ENCODE results near the gene STK16. TPM values are rescaled to one million over a fixed set of nuclear protein-coding genes. Genes with fewer than 3 reads are reported as not detected.

Gene STK16
- total RNA-seq, 1 donor = 31.8 TPM

GRCh38 chr2:219290381-219291171 lies 45.3 kb downstream of the STK16 start:
- Histone ChIP-seq H3K9me3 (ENCODE audit: low read depth, low read length) (no peaks in the 10 kb centered on the region), H3K27ac (ENCODE audit: low read depth, low read length) (no peak overlapping the region), H3K4me2 (ENCODE audit: insufficient read depth, low read length) (peak overlapping the region; percentile 20), H3K4me1 (ENCODE audit: insufficient read depth, low read length) (peaks cover 26% of the 10 kb centered on the region), H2AFZ (ENCODE audit: low read length) (no peak overlapping the region), H4K20me1 (ENCODE audit: insufficient read depth, low read length) (no peaks in the 10 kb centered on the region), H3K79me2 (ENCODE audit: insufficient read depth, low read length) (no peaks in the 10 kb centered on the region), H3K36me3 (ENCODE audit: insufficient read depth, low read length) (no peaks in the 10 kb centered on the region), H3K27me3 (ENCODE audit: insufficient read depth, low read length) (no peaks in the 10 kb centered on the region), H3K4me3 (ENCODE audit: insufficient read depth, low read length) (no peak overlapping the region)
- DNase-seq (ENCODE audit: insufficient read length, low spot score, missing footprints) = no peak
- no peak for TF ChIP-seq CTCF (IDR thresholded peaks at IDR 0.05; ENCODE audit: extremely low read depth, low read depth, low read length)

DNA sequence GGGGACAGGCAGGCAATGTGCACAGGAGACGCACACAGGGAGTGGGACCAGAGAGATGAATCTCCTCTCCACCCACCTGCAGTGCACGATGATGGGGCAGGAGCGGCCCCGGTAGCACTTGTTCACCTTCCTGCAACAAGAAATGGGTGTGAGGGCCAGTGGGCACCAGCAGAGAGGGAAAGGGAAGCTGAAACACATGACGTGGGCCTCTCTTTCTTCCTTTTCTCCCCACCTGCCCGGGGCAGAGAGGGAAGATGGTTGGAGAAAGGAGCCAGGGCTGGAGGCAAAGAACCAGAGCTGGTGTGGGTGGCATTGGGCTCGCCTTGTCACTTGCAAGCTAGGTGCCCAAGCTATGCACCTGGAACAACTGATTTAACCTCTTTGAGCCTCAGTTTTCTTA lies 46.1 kb downstream of the STK16 start:
- Histone ChIP-seq H3K4me1 (ENCODE audit: insufficient read depth, low read length) (peaks cover 23% of the 10 kb centered on the region), H3K27me3 (ENCODE audit: insufficient read depth, low read length) (no peaks in the 10 kb centered on the region), H4K20me1 (ENCODE audit: insufficient read depth, low read length) (no peaks in the 10 kb centered on the region), H3K36me3 (ENCODE audit: insufficient read depth, low read length) (no peaks in the 10 kb centered on the region), H3K79me2 (ENCODE audit: insufficient read depth, low read length) (no peaks in the 10 kb centered on the region), H3K4me2 (ENCODE audit: insufficient read depth, low read length) (no peak overlapping the region), H3K9me3 (ENCODE audit: low read depth, low read length) (no peaks in the 10 kb centered on the region), H3K4me3 (ENCODE audit: insufficient read depth, low read length) (no peak overlapping the region), H3K27ac (ENCODE audit: low read depth, low read length) (no peak overlapping the region), H2AFZ (ENCODE audit: low read length) (no peak overlapping the region)
- TF ChIP-seq CTCF (IDR thresholded peaks at IDR 0.05; ENCODE audit: extremely low read depth, low read depth, low read length) = no peak
- DNase-seq (ENCODE audit: insufficient read length, low spot score, missing footprints) = no peak

- H3K9me3 ChIP-seq (ENCODE audit: low read depth, low read length) = no peaks in the 10 kb centered on the region
- no peak overlapping the region for H3K4me3 ChIP-seq (ENCODE audit: insufficient read depth, low read length)
- DNase-seq (ENCODE audit: insufficient read length, low spot score, missing footprints) = no peak
- no peak for TF ChIP-seq CTCF (IDR thresholded peaks at IDR 0.05; ENCODE audit: extremely low read depth, low read depth, low read length)
- no peaks in the 10 kb centered on the region for H3K36me3 ChIP-seq (ENCODE audit: insufficient read depth, low read length)
- no peak overlapping the region for H2AFZ ChIP-seq (ENCODE audit: low read length)
- H3K4me2 ChIP-seq (ENCODE audit: insufficient read depth, low read length) = no peak overlapping the region
- no peaks in the 10 kb centered on the region for H4K20me1 ChIP-seq (ENCODE audit: insufficient read depth, low read length)
- H3K27ac ChIP-seq (ENCODE audit: low read depth, low read length) = no peak overlapping the region
- peaks cover 18% of the 10 kb centered on the region for H3K4me1 ChIP-seq (ENCODE audit: insufficient read depth, low read length)
- no peaks in the 10 kb centered on the region for H3K27me3 ChIP-seq (ENCODE audit: insufficient read depth, low read length)
- H3K79me2 ChIP-seq (ENCODE audit: insufficient read depth, low read length) = no peaks in the 10 kb centered on the region
These were observed 46.7 kb downstream of the STK16 start for GRCh38 chr2:219291910-219292490.

- no peaks in the 10 kb centered on the region for H3K79me2 ChIP-seq (ENCODE audit: insufficient read depth, low read length)
- no peaks in the 10 kb centered on the region for H3K27me3 ChIP-seq (ENCODE audit: insufficient read depth, low read length)
- no peaks in the 10 kb centered on the region for H3K9me3 ChIP-seq (ENCODE audit: low read depth, low read length)
- no peak for TF ChIP-seq CTCF (IDR thresholded peaks at IDR 0.05; ENCODE audit: extremely low read depth, low read depth, low read length)
- no peak for DNase-seq (ENCODE audit: insufficient read length, low spot score, missing footprints)
- H3K27ac ChIP-seq (ENCODE audit: low read depth, low read length) = no peak overlapping the region
- H3K4me2 ChIP-seq (ENCODE audit: insufficient read depth, low read length) = no peak overlapping the region
- no peaks in the 10 kb centered on the region for H4K20me1 ChIP-seq (ENCODE audit: insufficient read depth, low read length)
- H3K36me3 ChIP-seq (ENCODE audit: insufficient read depth, low read length) = no peaks in the 10 kb centered on the region
- peaks cover 18% of the 10 kb centered on the region for H3K4me1 ChIP-seq (ENCODE audit: insufficient read depth, low read length)
- no peak overlapping the region for H2AFZ ChIP-seq (ENCODE audit: low read length)
- no peak overlapping the region for H3K4me3 ChIP-seq (ENCODE audit: insufficient read depth, low read length)
These were observed 47.3 kb downstream of the STK16 start for GRCh38 chr2:219292616-219293015.

All from osteoblast (primary cell).